NCI-H1048 (cell line): ENCODE measurements around the gene NPHP4.

ENCODE experiments used
- DNase-seq: peaks from one replicate; lab custom pipeline; 2025; lab: John Stamatoyannopoulos, UW

Gene NPHP4

DNA sequence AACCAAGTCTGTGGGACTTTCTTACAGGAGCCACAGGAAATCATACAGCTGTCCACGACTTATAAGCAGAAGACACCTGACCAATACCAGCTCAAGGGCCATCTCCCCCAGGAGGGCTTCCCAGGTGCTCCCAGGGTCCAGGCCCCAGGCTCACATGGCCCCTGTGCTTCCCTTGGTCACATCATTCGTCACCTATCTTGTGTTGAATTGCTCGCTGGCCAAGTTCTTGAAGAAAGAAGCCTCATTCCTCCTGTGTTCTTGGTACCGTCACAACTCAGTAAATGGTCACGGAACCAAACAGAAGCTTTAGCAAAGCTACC, 3.0 kb downstream of the NPHP4 start:
- no peak for DNase-seq

DNA sequence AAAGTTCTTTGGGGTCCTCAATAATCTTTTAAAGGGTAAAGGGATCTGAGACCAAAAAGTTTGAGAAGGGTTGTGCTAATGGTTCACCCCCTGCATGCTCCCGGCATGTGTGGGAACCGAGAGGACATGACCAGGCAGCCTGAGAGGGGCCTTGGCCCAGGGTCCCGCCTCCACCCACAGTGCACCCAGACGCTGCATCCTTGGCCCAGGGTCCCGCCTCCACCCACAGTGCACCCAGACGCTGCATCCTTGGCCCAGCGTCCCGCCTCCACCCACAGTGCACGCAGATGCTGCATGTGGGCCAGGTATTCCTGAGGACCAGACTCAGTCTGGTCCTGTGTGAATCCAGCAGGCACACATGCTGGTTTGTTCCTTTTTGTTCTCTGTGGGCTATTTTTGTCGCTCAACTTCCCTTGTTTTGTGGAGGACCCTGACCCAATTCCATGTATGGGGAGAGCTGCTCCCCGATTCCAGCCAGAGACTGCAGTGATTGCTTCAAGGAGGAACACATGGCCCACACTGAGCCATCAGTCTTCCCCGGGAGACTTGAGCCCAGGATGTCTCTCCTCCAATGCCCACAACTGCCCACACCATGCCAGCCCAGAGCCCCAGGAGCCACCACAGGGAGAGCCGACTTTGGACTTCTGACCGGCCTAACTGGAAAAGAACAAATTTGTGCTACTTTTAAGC, 3.5 kb downstream of the NPHP4 start:
- no peak for DNase-seq

DNA sequence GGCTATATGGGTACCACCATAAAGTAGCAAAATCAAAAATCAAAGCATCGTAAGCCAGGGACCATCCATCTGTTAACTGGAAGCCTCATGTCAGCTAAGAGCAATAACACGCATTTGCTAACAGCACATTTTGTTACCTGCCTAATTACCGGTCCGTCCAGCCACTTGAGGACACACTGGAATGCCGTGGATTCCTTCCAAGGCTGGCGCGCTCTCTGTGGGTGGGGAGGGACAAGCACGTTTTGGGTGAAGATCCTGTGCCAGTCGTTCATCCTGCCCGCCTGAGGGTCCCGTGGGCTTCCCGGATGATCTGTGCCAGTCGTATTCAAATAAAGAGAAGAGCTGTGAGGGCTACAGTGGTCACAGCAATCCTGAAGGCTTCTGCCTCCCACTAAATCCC, 6.2 kb downstream of the NPHP4 start:
- no peak for DNase-seq

DNA sequence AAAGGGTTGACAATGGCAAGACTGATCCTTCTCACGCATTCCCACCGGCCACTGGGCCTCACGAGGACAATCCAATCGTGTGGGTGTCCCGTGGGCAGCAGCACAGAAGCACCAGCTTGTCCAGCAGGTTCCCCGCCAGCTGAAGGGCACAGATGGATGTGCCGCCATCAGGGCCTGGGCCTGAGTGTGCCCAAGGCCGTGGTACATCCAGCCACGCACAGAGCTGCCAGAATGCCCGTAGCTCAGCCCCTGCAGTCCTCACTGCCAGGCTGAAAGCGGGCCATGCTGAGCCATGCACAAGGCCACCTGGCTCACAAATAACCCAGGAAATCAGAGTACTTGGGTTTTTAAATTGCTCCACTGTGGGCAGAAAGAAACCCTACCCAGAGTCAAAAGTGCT, 7.0 kb downstream of the NPHP4 start:
- DNase-seq: no peak

DNA sequence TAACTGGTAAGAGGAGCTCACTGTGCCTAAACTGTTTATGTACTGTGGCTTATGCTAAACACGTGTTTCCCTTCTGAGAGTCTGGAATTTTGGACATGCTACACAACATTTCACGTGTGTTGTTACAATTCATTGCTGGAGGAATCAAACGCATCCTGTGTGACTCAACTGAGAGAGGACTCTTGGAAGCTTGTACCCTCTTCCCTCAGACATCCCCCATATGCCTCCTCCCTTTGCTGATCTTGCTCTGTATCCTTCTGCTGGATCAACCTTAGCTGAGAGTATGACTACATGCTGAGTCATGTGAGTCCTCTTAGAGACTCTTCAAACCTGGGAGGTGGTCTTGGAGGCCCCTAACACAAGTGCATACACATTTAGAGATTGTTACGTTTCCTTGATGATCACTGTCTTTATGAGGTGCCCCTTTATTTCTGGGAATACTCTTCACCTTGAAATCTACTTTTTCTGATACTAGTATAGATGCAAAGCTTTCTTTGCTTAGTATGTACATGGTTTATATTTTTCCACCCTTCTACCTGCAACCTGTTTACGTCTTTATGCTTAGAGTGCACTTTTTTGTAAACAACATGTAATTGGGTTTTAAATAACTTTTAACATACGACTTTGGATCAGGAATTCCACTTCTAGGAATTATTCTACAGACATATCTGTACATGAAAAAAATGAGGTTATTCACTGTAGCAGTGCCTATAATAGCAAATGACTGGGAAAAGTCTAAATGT, 8.7 kb downstream of the NPHP4 start:
- no peak for DNase-seq

DNA sequence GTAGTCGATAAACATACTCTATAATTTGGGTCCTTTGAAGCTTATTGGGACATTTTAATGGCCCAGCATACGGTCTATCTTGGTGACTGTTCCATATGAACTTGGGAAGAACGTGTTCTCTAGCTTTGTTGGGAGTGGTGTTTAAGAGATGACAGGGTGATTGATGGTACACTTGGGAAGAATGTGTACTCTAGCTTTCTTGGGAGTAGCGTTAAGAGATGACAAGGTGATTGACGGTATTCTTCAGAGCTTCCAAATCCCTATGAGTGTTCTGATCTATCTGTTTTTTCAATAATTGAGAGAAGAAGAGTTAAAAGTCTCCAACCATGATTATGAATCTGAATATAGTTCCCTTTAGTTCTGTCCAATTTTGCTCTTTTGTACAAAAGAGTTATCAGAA, 9.4 kb downstream of the NPHP4 start:
- DNase-seq: no peak

DNA sequence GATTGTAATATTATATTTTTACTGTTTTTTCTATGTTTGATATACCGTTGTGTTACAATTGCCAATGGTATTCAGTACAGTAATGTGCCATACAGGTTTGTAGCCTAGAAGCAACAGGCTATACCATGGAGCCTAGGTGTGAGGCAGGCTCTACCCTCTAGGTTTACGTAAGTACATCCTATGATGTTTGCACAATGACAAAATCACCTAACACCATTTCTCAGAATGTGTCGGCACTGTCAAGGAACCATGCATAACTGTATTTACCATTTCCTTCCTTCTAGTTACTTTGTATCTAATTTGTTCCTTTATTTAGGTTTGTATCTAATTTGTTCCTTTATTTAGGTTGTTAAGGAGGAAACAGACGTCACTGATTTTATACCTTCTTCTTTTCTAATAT, 9.9 kb downstream of the NPHP4 start:
- DNase-seq: no peak

DNA sequence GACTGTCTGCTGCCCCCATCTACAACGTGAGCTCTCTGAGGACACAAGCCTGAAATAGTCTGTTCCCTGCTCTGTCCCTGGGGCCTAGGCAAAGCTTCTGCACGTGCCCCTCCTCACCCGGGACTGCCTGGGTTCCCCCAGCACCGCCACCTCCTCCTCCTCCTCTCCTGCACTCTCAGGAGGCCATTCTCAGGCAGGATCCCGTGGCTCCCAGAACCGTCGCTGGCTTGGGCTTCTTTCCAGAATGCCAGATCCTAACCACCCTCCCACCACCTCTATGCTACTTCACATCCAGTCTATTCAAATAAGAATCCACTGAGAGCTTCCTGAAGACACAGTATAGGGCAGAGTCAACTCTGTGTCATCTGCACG, 11.2 kb downstream of the NPHP4 start:
- no peak for DNase-seq

DNA sequence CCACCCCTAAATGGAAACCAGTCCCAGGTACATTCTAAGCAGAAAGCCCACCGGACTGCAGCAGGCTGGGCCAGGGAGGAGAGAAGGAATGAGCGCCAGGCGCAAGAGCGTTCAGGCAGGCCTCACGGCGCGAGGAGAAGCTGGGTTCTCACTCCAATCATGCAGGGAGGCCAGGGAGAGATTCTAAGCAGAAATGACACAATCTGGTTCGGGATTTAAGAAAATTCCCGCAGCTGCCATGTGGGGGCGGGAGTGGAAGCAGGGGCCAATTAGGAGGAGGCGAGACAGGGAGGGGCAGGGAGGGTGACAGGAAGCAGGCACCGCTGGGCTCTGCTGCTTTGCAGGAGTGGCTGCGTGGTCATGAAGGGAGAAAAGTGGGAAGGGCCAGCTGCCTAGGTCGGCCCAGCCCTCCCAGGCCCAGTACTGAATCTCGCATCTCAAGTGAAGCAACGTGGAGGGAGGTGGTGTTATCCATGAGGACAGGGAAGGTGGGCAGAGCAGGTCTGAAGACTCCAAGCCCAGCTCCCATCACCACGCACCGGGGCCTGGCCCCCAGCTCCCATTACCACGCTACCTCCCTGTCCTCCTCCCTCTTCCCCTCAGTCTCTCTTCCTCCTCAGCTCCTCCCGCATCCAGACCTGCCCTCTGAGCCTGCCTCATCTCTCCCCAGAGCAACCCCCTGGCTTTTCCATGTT, 11.8 kb downstream of the NPHP4 start:
- DNase-seq: no peak

DNA sequence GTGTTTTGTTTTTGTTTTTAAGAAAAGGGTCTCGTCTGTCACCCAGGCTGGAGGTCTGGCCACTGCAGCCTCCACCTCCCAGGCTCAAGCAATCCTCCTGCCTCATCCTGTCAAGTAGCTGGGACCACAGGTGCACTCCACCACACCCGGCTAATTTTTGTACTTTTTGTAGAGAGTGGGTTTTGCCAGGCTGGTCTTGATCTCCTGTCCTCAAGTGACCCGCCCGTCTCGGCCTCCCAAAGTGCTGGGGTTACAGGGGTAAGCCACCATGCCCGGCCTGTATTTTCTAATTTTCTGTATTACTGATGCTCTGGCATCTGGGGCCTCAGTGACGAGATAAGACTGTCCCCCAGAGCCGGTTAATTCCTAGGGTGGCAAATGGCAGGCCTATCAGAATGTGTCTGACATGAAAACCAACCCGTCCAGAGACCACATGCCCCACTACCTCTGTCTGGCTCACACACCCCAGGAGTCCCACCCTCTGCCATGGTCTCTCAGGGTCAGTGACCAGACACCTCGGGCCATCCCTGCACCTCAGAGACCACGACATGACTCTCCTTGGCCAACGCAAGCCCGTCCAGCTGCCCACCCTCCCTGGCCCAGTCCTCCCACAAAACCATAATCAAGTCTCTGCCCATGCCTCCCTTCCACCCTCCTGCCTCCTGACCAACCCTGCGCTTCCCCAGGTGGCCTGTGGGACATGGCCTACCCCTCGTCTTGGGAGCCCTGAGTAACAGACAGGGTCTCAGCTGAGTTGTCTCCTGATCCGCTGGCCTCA, 12.5 kb downstream of the NPHP4 start:
- no peak for DNase-seq

DNA sequence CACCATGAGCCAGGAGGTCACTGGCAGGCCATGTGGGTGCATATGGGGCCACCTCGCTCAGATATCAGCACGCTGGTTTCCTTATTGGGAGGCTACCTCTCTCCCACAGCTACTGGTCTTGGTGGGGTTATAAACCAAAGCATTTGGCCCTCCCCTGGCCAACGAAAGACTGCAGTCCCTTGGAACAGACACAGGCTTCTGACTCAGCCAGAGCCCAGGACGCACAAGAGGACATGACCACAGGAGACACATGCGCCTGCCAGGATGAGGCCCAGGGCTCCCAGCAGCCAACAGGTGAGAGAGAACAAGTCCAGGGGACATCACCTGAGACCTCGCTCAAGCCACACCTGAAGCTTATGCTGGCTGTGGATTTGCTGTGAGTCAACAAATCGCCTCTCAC, 13.8 kb downstream of the NPHP4 start:
- no peak for DNase-seq

DNA sequence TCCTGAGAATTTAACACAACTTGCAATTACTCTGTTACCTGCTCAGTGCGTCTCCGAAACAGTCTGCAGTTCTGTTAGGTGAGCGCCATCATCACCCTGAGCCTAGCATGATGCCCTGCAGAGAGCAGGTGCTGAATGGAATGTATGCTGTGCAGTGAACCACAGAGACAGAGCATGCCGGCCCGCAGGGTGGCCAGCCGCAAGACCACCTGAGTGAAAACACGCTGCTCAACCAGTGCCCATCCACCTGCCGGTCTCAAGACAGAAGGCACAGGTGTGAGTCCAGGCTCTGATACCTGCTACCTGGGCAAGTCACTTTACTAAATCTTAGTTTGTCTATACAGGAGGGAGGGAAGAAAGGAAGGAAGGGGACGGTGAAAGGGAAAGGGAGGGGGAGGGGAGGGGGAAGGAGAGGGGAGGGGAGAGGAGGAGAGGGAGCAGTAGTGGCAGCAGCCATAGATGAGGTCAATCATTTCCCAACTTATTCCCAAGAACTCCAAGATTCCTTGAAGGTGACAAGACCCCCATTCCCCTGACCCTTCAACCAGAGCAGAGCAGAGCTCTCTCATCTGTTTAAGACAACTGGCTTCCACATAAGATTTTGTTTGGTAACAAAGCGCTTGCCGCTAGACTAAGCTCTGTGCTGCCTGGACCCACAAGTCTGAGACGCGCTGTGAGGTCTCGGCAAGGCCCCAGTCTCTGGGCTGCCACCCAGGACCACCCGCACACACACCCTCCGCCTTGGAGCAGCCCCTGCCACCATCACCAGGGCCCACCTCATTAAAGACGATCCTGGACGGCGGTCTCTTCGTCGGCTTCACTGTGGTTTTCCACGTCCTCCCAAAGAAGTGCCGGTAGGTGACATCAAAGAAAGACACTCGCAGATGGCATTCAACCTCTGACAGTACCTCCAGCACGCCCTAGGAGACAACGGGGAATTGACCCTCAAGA, 14.5 kb downstream of the NPHP4 start:
- no peak for DNase-seq

DNA sequence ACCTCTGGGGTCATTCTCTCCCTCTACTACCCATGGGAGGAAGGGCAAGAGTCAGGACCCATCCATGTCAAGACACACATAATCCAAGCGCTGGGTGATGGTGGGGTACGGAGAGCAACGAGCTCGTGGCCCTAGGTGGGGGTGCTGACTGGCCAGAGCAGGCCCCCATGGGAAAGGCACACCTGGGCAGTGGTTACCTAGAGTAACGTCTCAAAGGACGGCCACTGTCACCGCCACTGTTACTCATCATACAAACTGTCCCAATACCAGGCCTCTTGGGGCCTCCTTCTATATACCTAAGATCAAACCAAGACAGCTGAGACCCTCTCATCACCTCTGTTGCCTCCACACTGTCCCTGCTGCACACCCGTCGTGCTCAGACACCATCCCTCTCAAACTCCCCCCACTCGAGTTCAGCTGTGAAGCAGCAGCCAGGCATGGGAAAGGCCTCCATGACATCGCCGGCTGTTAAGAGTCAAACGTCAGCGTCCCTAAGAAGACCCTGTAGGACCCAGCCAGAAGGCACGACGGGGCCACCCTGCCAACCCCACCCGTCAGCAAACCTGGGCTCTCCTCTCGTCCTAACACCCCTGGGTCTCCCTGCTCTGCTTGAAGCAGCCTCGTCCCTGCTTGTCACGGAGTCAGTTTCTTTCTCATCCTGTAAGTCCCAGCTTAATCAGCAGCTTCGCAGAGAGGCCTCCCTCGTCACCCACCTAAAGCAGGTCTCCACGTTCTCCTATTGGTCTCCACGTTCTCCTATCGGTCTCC, 15.3 kb downstream of the NPHP4 start:
- DNase-seq: no peak

DNA sequence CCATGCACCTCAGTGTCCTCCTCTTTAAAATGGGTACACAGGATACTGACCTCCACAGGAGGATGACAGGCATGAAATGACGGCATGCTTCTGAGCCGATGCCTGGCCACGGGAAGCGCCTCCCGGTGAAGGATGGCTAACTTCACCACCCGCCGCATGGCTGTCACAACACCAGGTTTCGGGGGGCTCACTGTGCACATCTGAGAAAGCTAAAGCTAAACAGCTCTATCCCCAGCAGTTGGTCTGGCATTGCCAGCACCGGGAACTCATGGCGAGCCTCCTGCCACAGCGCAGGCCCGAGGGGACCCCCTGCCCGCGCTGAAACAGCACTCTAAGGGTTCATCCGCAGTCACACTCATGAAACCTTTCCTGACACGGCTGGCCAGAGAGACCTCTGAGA, 16.0 kb downstream of the NPHP4 start:
- no peak for DNase-seq

DNA sequence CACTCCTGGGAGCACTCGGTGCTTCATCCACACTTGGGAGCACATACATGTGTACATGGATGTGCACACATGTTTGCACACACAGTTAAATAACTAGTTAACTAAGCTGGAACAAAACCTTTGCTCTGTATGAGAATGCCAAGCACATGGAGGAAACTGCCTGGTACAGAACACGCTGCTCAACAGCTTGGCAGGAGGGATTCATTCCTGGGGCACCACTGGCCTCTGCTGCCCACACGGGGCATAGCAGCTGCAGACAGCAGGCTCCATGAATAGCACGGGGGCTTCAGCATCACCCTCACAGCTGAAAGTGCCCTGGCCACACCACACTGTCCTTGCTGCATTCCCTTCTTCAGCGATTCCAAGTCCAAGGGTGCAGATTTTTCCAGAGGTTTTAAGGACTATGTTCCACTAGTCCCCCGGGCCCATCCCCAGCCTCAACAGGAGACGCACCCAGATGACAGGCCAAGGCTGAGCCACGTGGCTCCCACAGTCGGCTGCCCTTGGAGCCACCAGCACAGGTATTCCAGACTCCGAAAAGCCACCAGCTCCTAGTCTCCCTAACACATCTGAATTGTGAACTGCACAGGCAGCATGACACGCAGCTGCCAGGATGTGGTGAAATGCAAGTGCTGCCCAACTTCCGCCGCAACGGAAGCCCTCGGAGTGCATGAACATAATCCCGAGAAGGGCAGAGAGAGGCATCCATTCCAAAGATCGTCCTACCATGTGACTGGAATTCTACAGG, 16.9 kb downstream of the NPHP4 start:
- DNase-seq: no peak

DNA sequence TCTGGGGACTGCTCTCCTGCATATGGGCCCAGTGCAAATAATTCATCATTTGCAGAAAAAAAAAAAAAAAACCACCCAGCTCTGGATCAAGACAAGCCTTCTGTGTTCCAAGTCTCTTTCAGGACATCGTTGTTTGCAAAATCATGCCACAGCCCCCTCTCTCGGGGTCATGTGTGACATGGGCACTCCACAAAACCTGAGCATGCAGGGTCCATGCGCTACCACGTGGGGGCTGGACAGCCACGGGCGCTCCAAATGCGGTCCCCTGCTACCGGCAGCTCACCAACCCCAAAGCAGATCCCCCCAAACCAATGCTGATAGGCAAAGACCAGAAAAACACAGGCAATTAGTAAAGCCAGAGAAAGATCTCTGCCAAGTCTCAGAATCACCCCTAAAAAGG, 17.6 kb downstream of the NPHP4 start:
- no peak for DNase-seq

DNA sequence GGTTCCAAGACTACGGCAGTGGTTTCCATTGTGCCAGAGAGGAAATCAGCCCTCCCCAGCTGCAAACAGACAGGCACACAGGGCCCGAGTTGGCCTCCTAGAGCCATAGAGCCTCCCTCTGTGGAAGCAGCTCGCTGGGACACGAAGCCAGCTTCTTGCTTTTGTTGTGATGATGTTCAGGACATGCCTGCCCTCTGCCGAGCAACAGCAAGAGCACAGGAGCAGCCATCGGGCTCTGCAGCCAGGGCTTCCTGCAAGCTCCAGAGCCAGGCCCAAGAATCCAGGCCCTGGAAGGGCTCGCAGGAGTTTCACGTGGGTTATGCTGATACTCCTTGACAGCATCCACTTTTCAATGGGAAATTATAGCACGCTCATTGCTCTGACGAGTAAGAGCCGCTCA, 18.5 kb downstream of the NPHP4 start:
- DNase-seq: no peak

DNA sequence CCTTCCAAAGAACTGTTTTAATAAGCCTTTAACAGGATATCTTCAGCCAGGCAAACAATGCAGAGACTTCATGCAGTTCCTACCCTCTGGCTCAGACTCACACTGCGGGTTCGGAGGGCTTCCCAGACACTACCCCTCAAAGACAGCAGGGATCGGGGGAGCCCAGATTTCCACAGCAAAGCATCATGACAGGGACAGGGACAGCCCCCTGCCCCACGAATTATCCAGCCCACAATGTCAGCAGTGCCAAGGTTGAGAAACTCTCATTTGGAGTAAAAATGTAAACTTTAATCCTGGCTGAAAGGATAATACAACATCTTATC, 20.1 kb downstream of the NPHP4 start:
- no peak for DNase-seq

DNA sequence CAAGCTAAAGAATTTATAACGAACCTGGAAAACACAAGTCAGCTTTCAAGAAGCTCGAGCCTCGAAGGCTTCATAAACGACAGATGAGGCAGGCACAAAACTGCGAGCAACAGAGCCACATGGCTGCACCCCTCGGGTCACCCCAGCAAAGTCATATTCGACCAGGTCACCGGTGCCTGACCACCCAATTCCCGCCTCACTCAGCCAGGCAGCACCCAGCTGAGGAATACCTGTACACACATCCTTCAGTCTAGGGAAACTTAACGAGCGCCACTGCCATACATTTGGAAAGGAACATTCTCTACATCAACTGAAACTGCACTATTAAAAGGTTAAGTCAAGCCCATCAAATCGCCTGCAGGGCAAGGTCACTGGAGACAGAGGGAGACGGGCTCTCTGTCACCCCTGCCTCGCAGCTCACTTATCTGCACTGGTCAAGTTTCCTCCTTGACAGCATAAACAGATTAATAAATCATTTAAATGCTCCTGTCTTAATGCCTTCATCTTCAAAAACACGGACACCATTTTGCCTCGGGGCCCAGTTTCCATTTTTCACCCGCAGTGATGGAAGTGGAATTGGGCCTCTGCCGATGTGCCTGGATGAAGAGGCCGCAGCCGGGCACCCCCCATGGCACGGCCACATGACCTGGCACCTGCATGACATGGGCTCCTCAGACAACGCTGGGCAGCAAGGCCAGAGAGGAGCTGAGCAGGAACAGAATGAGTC, 20.6 kb downstream of the NPHP4 start:
- no peak for DNase-seq
